HCT116 (cell line): ENCODE results near the gene NBEAL2. TPM values are rescaled to one million over a fixed set of nuclear protein-coding genes. Genes with fewer than 3 reads are reported as not detected.
A peak's percentile ranks its signal among the peaks of the same experiment; 100 is the strongest.

ENCODE experiments used
- ATAC-seq: fragments of 200-7000 bp; cut with Tn5 transposase; 2 replicates; pipeline ENCODE4 v1.9.1; 2020; ENCODE audit warnings: mild to moderate bottlenecking, moderate library complexity
- BruUV-seq: library from RNA; stranded (reverse); fragments of 400-500 nt; replicated peaks from 2 replicates; lab custom pipeline; 2021; lab: Mats Ljungman, UMichigan
- CTCF ChIA-PET: fragments of 300-600 bp; sonication (Branson Sonifier 250); formaldehyde crosslinking; loops from one replicate; lab custom pipeline; 2021; ENCODE audit warnings: antibody characterized with exemption; lab: Charles Lee
- POLR2A ChIA-PET: fragments of 300-600, 350-600 bp; sonication (Branson Sonifier 250); formaldehyde crosslinking; loops from one replicate; lab custom pipeline; 2021; ENCODE audit warnings: antibody characterized with exemption; lab: Charles Lee
- RAD21 ChIA-PET, 2 experiments: fragments of 300-600 bp; sonication (Branson Sonifier 250); formaldehyde crosslinking; loops; one replicate each; lab custom pipeline; 2023; ENCODE audit warnings: low total read pairs in 2 of 2; ENCODE audit not compliant: uncharacterized antibody in 2 of 2, unreplicated experiment in 2 of 2, low non-redundant PET in 1 of 2; lab: Charles Lee
- DNase-seq: peaks from one replicate; pipeline ENCODE4 v3.0.0-alpha.2; 2010; ENCODE audit warnings: low read depth, low spot score
- H2AFZ ChIP-seq: fragments of 200-600 bp; shearing (Covaris generic), sonication (generic); 2 replicates; pipeline ENCODE4 v1.6.1; 2017; ENCODE audit warnings: low read depth, mixed run types, mixed read lengths, antibody characterized with exemption, low read length; ENCODE audit not compliant: poor library complexity, severe bottlenecking
- H3K27ac ChIP-seq: 2 replicates; pipeline ENCODE4 v1.5.1; 2012; ENCODE audit warnings: low read depth, low read length
- H3K27me3 ChIP-seq: fragments of 200-600 bp; sonication (generic); 2 replicates; pipeline ENCODE4 v1.6.1; 2016; ENCODE audit warnings: mixed run types, low read length, mixed read lengths; ENCODE audit not compliant: insufficient read depth
- H3K36me3 ChIP-seq, 2 experiments: fragments of 200-500 bp in 1 of 2; fragments of 200-600 bp in 1 of 2; sonication (Bioruptor generic) in 1 of 2; sonication (generic) in 1 of 2; 2 replicates each; pipeline versions ENCODE4 v1.5.1 to v1.6.1; 2014 to 2016; ENCODE audit warnings: low read length in 2 of 2, inconsistent platforms in 1 of 2, mixed read lengths in 1 of 2, mixed run types in 1 of 2; ENCODE audit not compliant: insufficient read depth in 2 of 2, control insufficient read depth in 1 of 2
- H3K4me1 ChIP-seq, 2 experiments: fragments of 200-600 bp in 1 of 2; sonication (generic) in 1 of 2; 2 replicates each; pipeline versions ENCODE4 v1.5.1 to v1.6.1; 2012 to 2017; ENCODE audit warnings: low read length in 2 of 2, inconsistent platforms in 1 of 2, mild to moderate bottlenecking in 1 of 2, mixed read lengths in 1 of 2, mixed run types in 1 of 2, moderate library complexity in 1 of 2; ENCODE audit not compliant: insufficient read depth in 2 of 2, control insufficient read depth in 1 of 2
- H3K4me2 ChIP-seq: fragments of 200-600 bp; sonication (generic); 2 replicates; pipeline ENCODE4 v1.6.1; 2017; ENCODE audit warnings: mixed run types, low read length, mixed read lengths
- H3K4me3 ChIP-seq, 2 experiments: fragments of 200-600 bp in 1 of 2; sonication (generic) in 1 of 2; replicated peaks in 1 of 2; 2 replicates each; pipeline ENCODE4 v1.5.1; 2011 to 2016; ENCODE audit warnings: low read length in 2 of 2, control low read depth in 1 of 2, low read depth in 1 of 2, mild to moderate bottlenecking in 1 of 2, mixed read lengths in 1 of 2, mixed run types in 1 of 2
- H3K79me2 ChIP-seq: fragments of 200-600 bp; sonication (generic); 2 replicates; pipeline ENCODE4 v1.6.1; 2017; ENCODE audit warnings: mild to moderate bottlenecking, mixed run types, low read length, moderate library complexity, mixed read lengths; ENCODE audit not compliant: insufficient read depth
- H3K9ac ChIP-seq: fragments of 200-600 bp; sonication (generic); 2 replicates; pipeline ENCODE4 v1.6.1; 2016; ENCODE audit warnings: low read length, mixed read lengths
- H3K9me2 ChIP-seq: fragments of 200-600 bp; sonication (generic), shearing (Covaris generic); 2 replicates; pipeline ENCODE4 v1.6.1; 2017; ENCODE audit warnings: mixed run types, mild to moderate bottlenecking, moderate library complexity; ENCODE audit not compliant: insufficient read depth
- H3K9me3 ChIP-seq, 2 experiments: fragments of 200-500 bp in 1 of 2; fragments of 200-600 bp in 1 of 2; sonication (Bioruptor generic) in 1 of 2; sonication (generic) in 1 of 2; 2 replicates each; pipeline ENCODE4 v1.6.1; 2014 to 2017; ENCODE audit warnings: low read length in 2 of 2, mixed read lengths in 2 of 2, inconsistent platforms in 1 of 2, low read depth in 1 of 2, mild to moderate bottlenecking in 1 of 2, mixed run types in 1 of 2, moderate library complexity in 1 of 2; ENCODE audit not compliant: control insufficient read depth in 1 of 2, insufficient read depth in 1 of 2
- H4K20me1 ChIP-seq: fragments of 200-600 bp; sonication (generic), shearing (Covaris generic); 2 replicates; pipeline ENCODE4 v1.6.1; 2017; ENCODE audit warnings: mixed run types, mild to moderate bottlenecking, moderate library complexity; ENCODE audit not compliant: insufficient read depth
- CBX3 ChIP-seq: IDR thresholded peaks from 2 replicates; pipeline ENCODE4 v1.6.1; 2012; ENCODE audit warnings: low read depth
- EGR1 ChIP-seq: IDR thresholded peaks from 2 replicates; pipeline ENCODE4 v1.6.1; 2012; ENCODE audit warnings: low read depth
- ELF1 ChIP-seq: IDR thresholded peaks from 2 replicates; pipeline ENCODE4 v1.6.1; 2012; ENCODE audit warnings: low read depth, borderline replicate concordance
- EZH2 ChIP-seq: fragments of 200-600 bp; sonication (generic); IDR thresholded peaks from 2 replicates; pipeline ENCODE4 v1.6.1; 2017; ENCODE audit warnings: antibody characterized with exemption, mixed run types
- FOSL1 ChIP-seq: IDR thresholded peaks from 2 replicates; pipeline ENCODE4 v1.6.1; 2012; ENCODE audit warnings: low read depth
- JUND ChIP-seq: IDR thresholded peaks from 2 replicates; pipeline ENCODE4 v1.6.1; 2012
- POLR2A ChIP-seq: IDR thresholded peaks from 2 replicates; pipeline ENCODE4 v1.7.0; 2011; ENCODE audit warnings: borderline replicate concordance; ENCODE audit not compliant: insufficient read depth, insufficient read length; ENCODE audit errors: extremely low read depth
- RAD21 ChIP-seq: IDR thresholded peaks from 2 replicates; pipeline ENCODE4 v1.6.1; 2012; ENCODE audit warnings: low read depth, mild to moderate bottlenecking
- SP1 ChIP-seq: IDR thresholded peaks from 2 replicates; pipeline ENCODE4 v1.6.1; 2012; ENCODE audit warnings: low read depth
- SRF ChIP-seq: IDR thresholded peaks from 2 replicates; pipeline ENCODE4 v1.6.1; 2012; ENCODE audit warnings: low read depth
- TCF7L2 ChIP-seq: IDR thresholded peaks from 2 replicates; pipeline ENCODE4 v1.7.0; 2011; ENCODE audit warnings: borderline replicate concordance, inconsistent platforms; ENCODE audit not compliant: insufficient read depth, insufficient read length; ENCODE audit errors: extremely low read depth
- ZFX ChIP-seq: fragments of 450-650 bp; IDR thresholded peaks from 2 replicates; pipeline ENCODE4 v1.6.1; 2017
- intact Hi-C: fragments of 100-400 bp; cut with micrococcal nuclease; formaldehyde crosslinking; loops from 2 replicates; pipeline ENCODE4 v1.10.0; 2022
- total RNA-seq: library from RNA; stranded (reverse); gene quantifications from one replicate; pipeline ENCODE4 v1.2.1, GENCODE V29; 2021; ENCODE audit not compliant: unreplicated experiment
- TF ChIP-seq, protein P1 (sequence below), 3 experiments: fragments of 200-600 bp in 1 of 3; sonication (generic) in 1 of 3; IDR thresholded peaks in 2 of 3; conservative IDR thresholded peaks in 1 of 3; 2 replicates each; pipeline ENCODE4 v1.5.1; 2012 to 2017; ENCODE audit warnings: low read depth in 2 of 3, low read length in 2 of 3, antibody characterized with exemption in 1 of 3, borderline replicate concordance in 1 of 3, control low read depth in 1 of 3, mild to moderate bottlenecking in 1 of 3, mixed read lengths in 1 of 3, mixed run types in 1 of 3, moderate library complexity in 1 of 3; ENCODE audit not compliant: insufficient read depth in 1 of 3
- TF ChIP-seq, protein P2 (sequence below): IDR thresholded peaks from 2 replicates; pipeline ENCODE4 v1.6.1; 2011; ENCODE audit warnings: mild to moderate bottlenecking, low read length, moderate library complexity; ENCODE audit not compliant: insufficient replicate concordance; ENCODE audit errors: extremely low read depth
- TF ChIP-seq, protein P3 (sequence below): IDR thresholded peaks from 2 replicates; pipeline ENCODE4 v1.6.1; 2012
- TF ChIP-seq, protein P4 (sequence below): IDR thresholded peaks from 2 replicates; pipeline ENCODE4 v1.6.1; 2012

Gene NBEAL2
- total RNA-seq, 1 experiment from 2014 or later, result 72.9 TPM

DNA sequence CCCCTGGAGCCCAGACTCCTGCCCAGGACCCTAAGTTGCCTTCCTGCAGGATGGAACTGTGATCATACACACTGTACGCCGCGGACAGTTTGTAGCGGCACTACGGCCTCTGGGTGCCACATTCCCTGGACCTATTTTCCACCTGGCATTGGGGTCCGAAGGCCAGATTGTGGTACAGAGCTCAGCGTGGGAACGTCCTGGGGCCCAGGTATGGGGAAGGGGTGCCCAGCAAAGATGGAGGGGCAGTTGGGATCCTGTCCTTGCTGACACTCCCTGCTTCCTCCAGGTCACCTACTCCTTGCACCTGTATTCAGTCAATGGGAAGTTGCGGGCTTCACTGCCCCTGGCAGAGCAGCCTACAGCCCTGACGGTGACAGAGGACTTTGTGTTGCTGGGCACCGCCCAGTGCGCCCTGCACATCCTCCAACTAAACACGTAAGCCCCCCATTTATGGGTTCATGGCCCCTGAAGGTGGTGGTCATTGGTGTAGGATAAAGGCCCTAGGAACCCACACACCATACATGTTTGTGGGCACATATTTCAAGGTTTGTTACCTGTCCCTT lies 28.8 kb downstream of the NBEAL2 start:
- Histone ChIP-seq H3K9me3 (no peaks in the 10 kb centered on the region), H3K27me3 (no peaks in the 10 kb centered on the region), H3K4me3 (no peak overlapping the region), H3K36me3 (peaks cover 6 to 11% of the 10 kb centered on the region in 2 experiments; a peak in 3 of 4 replicates), H2AFZ (no peak overlapping the region), H3K4me2 (no peak overlapping the region), H3K4me1 (no peaks in the 10 kb centered on the region), H3K9ac (no peak overlapping the region), H3K9me2 (no peaks in the 10 kb centered on the region), H3K79me2 (no peaks in the 10 kb centered on the region), H4K20me1 (no peaks in the 10 kb centered on the region), H3K27ac (no peak overlapping the region)
- TF ChIP-seq CBX3 (no peak), FOSL1 (no peak), SP1 (no peak), TCF7L2 (no peak), ELF1 (no peak), ZFX (no peak), EGR1 (no peak), EZH2 (no peak), SRF (no peak), RAD21 (no peak), JUND (no peak), POLR2A (no peak)
- TF ChIP-seq, protein P1, sequence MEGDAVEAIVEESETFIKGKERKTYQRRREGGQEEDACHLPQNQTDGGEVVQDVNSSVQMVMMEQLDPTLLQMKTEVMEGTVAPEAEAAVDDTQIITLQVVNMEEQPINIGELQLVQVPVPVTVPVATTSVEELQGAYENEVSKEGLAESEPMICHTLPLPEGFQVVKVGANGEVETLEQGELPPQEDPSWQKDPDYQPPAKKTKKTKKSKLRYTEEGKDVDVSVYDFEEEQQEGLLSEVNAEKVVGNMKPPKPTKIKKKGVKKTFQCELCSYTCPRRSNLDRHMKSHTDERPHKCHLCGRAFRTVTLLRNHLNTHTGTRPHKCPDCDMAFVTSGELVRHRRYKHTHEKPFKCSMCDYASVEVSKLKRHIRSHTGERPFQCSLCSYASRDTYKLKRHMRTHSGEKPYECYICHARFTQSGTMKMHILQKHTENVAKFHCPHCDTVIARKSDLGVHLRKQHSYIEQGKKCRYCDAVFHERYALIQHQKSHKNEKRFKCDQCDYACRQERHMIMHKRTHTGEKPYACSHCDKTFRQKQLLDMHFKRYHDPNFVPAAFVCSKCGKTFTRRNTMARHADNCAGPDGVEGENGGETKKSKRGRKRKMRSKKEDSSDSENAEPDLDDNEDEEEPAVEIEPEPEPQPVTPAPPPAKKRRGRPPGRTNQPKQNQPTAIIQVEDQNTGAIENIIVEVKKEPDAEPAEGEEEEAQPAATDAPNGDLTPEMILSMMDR (IDR thresholded peaks at IDR 0.05 in 2 of 3, conservative IDR thresholded peaks at IDR 0.05 in 1 of 3; ENCODE audit: borderline replicate concordance in 1 of 3, insufficient read depth in 1 of 3, low read depth in 2 of 3, low read length in 2 of 3), result no peak
- TF ChIP-seq, protein P2, sequence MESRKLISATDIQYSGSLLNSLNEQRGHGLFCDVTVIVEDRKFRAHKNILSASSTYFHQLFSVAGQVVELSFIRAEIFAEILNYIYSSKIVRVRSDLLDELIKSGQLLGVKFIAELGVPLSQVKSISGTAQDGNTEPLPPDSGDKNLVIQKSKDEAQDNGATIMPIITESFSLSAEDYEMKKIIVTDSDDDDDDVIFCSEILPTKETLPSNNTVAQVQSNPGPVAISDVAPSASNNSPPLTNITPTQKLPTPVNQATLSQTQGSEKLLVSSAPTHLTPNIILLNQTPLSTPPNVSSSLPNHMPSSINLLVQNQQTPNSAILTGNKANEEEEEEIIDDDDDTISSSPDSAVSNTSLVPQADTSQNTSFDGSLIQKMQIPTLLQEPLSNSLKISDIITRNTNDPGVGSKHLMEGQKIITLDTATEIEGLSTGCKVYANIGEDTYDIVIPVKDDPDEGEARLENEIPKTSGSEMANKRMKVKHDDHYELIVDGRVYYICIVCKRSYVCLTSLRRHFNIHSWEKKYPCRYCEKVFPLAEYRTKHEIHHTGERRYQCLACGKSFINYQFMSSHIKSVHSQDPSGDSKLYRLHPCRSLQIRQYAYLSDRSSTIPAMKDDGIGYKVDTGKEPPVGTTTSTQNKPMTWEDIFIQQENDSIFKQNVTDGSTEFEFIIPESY, result no peak
- TF ChIP-seq, protein P3, sequence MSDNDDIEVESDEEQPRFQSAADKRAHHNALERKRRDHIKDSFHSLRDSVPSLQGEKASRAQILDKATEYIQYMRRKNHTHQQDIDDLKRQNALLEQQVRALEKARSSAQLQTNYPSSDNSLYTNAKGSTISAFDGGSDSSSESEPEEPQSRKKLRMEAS, result no peak
- TF ChIP-seq, protein P4, sequence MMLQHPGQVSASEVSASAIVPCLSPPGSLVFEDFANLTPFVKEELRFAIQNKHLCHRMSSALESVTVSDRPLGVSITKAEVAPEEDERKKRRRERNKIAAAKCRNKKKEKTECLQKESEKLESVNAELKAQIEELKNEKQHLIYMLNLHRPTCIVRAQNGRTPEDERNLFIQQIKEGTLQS, result no peak
- ChIA-PET CTCF (no interaction called here), POLR2A (no interaction called here), RAD21 (no interaction called here)
- intact Hi-C loops, result no loop called here
- ATAC-seq, result no peak
- DNase-seq, result no peak
- TSS peak; percentile 23 for BruUV-seq
